ENCODE data around the gene PARD3. TPM values are rescaled to one million over a fixed set of nuclear protein-coding genes. Genes with fewer than 3 reads are reported as not detected.

Gene PARD3
- total RNA-seq, 2 donors from 2014 or later: 59.6 to 74.6 TPM

DNA sequence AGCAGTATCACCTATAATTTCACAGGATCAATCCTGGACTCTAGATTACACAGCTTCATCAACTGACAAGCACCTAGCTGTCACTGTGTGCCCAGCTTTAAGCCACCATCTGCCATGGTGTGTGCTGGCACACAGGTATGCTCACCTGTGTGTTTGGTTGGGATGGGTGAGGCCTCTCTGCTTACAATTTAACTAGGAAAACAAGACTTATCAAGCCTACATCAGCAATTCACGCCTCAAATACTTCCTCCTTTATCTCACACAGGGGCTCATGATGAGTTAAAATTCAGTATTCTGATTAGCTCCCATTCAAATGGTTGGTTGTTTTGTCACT is 608.2 kb downstream of the PARD3 start:
- Mint-ChIP-seq H3K4me1 (peaks cover 60% of the 10 kb centered on the region), H3K4me3 (peak overlapping the region; percentile 5), H3K27me3 (ENCODE audit: insufficient read depth) (peaks cover 11% of the 10 kb centered on the region), H3K9me3 (peaks cover 3% of the 10 kb centered on the region), H3K36me3 (ENCODE audit: low read depth) (peaks cover 3% of the 10 kb centered on the region), H3K27ac (no peak overlapping the region)
- Histone ChIP-seq H3K4me1 (ENCODE audit: control insufficient read depth, insufficient read depth, low read length) (peaks cover 31% of the 10 kb centered on the region), H3K27ac (ENCODE audit: low read depth, low read length) (no peak overlapping the region), H3K4me3 (ENCODE audit: low read length) (no peak overlapping the region), H3K9me3 (ENCODE audit: control insufficient read depth, low read length) (peaks cover 7% of the 10 kb centered on the region), H3K9ac (ENCODE audit: extremely low read depth, low read length, poor library complexity, severe bottlenecking) (no peak overlapping the region), H3K36me3 (ENCODE audit: control insufficient read depth, insufficient read depth, low read length) (peaks cover 10% of the 10 kb centered on the region), H3K27me3 (ENCODE audit: control insufficient read depth, insufficient read depth, low read length, poor library complexity, severe bottlenecking) (peaks cover 16% of the 10 kb centered on the region)
- DNase-seq: no peak
- TF ChIP-seq, protein P1, sequence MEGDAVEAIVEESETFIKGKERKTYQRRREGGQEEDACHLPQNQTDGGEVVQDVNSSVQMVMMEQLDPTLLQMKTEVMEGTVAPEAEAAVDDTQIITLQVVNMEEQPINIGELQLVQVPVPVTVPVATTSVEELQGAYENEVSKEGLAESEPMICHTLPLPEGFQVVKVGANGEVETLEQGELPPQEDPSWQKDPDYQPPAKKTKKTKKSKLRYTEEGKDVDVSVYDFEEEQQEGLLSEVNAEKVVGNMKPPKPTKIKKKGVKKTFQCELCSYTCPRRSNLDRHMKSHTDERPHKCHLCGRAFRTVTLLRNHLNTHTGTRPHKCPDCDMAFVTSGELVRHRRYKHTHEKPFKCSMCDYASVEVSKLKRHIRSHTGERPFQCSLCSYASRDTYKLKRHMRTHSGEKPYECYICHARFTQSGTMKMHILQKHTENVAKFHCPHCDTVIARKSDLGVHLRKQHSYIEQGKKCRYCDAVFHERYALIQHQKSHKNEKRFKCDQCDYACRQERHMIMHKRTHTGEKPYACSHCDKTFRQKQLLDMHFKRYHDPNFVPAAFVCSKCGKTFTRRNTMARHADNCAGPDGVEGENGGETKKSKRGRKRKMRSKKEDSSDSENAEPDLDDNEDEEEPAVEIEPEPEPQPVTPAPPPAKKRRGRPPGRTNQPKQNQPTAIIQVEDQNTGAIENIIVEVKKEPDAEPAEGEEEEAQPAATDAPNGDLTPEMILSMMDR (conservative IDR thresholded peaks at IDR 0.05): no peak
- WGBS, 2 experiments (ENCODE audit: insufficient coverage in 1 of 2, insufficient read length in 1 of 2): 74 to 90% methylated on average over 1 of the region's 1 CpG

DNA sequence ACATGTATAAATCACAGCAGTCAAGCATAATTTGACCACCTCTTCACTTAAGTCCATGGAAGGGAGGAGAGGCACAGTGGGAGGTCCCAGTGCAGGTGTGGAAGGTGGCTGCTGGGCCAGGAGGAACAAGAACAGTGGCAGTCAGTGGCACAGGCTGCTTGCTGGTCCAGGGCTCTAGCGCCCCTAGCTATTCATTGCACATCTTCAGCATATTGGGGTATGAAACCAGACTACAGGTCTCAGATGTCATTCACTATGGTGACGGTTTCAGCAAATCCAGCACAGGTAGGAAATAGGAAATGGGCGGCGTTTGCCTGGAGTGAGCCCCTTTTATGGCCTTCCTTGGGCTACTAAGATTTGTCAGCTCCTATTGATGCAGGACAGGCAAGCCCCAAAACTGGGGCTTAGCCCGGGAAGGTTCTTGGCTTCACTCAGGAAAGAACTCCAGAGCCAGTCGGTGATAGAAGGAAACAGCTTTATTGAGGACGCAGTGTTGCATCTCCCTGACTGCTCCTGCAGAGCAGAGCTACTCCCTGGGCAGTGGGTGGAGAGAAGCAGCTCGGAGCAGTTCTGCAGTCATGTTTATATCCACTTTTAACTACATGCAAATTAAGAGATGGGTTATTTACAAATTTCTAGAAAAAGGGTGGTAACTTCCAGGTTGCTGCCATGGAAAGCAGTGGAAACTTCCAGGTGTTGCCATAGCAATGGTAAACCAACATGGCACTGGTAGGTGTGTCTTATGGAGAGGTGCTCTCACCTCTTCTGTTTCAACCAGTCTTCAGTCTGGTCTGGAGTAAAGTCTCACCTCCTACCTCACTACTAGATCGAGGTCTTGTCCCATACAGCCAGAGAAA is 608.8 kb downstream of the PARD3 start:
- H3K27ac ChIP-seq (ENCODE audit: low read depth, low read length): no peak overlapping the region
- peaks cover 10% of the 10 kb centered on the region for H3K36me3 ChIP-seq (ENCODE audit: control insufficient read depth, insufficient read depth, low read length)
- TF ChIP-seq, protein P1 (conservative IDR thresholded peaks at IDR 0.05): peak; percentile 33
- Mint-ChIP-seq H3K27ac (no peak overlapping the region), H3K36me3 (ENCODE audit: low read depth) (peaks cover 3% of the 10 kb centered on the region), H3K27me3 (ENCODE audit: insufficient read depth) (peaks cover 11% of the 10 kb centered on the region), H3K4me3 (no peak overlapping the region), H3K9me3 (peaks cover 3% of the 10 kb centered on the region), H3K4me1 (peaks cover 57% of the 10 kb centered on the region)
- H3K27me3 ChIP-seq (ENCODE audit: control insufficient read depth, insufficient read depth, low read length, poor library complexity, severe bottlenecking): peaks cover 16% of the 10 kb centered on the region
- DNase-seq: no peak
- peaks cover 30% of the 10 kb centered on the region for H3K4me1 ChIP-seq (ENCODE audit: control insufficient read depth, insufficient read depth, low read length)
- 97 to 98% methylated on average over 7 to 9 of the region's 9 CpGs for WGBS, 2 experiments (ENCODE audit: insufficient coverage in 1 of 2, insufficient read length in 1 of 2)
- peaks cover 7% of the 10 kb centered on the region for H3K9me3 ChIP-seq (ENCODE audit: control insufficient read depth, low read length)
- H3K4me3 ChIP-seq (ENCODE audit: low read length): no peak overlapping the region
- H3K9ac ChIP-seq (ENCODE audit: extremely low read depth, low read length, poor library complexity, severe bottlenecking): no peak overlapping the region

DNA sequence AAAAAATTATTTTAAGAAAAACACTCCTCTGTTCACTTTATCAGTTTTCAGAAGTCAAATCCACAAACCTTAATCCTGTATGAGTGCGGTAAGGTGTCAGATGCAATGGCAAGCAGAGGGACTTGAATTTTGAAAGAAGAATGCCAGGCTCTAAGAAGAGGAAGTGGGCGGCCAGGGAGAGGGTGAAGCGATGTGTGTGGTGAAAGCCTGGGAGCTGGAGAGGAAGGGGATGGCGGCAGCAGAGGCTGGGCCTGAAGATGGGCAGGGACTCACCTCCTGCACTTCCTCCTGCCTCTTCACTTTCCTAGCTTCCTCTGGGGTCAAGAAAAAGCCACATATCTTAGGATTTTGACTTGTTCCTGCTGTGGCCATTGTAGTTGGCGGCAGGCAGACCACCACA is 609.6 kb downstream of the PARD3 start:
- DNase-seq: no peak
- H3K4me1 Mint-ChIP-seq: peaks cover 48% of the 10 kb centered on the region
- H3K27me3 Mint-ChIP-seq (ENCODE audit: insufficient read depth): peaks cover 11% of the 10 kb centered on the region
- H3K27me3 ChIP-seq (ENCODE audit: control insufficient read depth, insufficient read depth, low read length, poor library complexity, severe bottlenecking): peaks cover 16% of the 10 kb centered on the region
- H3K4me1 ChIP-seq (ENCODE audit: control insufficient read depth, insufficient read depth, low read length): peaks cover 23% of the 10 kb centered on the region
- no peak overlapping the region for H3K9ac ChIP-seq (ENCODE audit: extremely low read depth, low read length, poor library complexity, severe bottlenecking)
- peaks cover 10% of the 10 kb centered on the region for H3K36me3 ChIP-seq (ENCODE audit: control insufficient read depth, insufficient read depth, low read length)
- no peak overlapping the region for H3K4me3 Mint-ChIP-seq
- no peak overlapping the region for H3K27ac Mint-ChIP-seq
- TF ChIP-seq, protein P1 (conservative IDR thresholded peaks at IDR 0.05): no peak
- H3K4me3 ChIP-seq (ENCODE audit: low read length): no peak overlapping the region
- no peak overlapping the region for H3K27ac ChIP-seq (ENCODE audit: low read depth, low read length)
- peaks cover 3% of the 10 kb centered on the region for H3K9me3 Mint-ChIP-seq
- H3K9me3 ChIP-seq (ENCODE audit: control insufficient read depth, low read length): peaks cover 7% of the 10 kb centered on the region
- H3K36me3 Mint-ChIP-seq (ENCODE audit: low read depth): peaks cover 3% of the 10 kb centered on the region
- 78 to 90% methylated on average over 2 to 5 of the region's 5 CpGs for WGBS, 2 experiments (ENCODE audit: insufficient coverage in 1 of 2, insufficient read length in 1 of 2)

Measured in endodermal cell (in vitro differentiated cells).